Immature natural killer cell (primary cell): ENCODE results near the gene EVPL. TPM values are rescaled to one million over a fixed set of nuclear protein-coding genes. Genes with fewer than 3 reads are reported as not detected.
"Not testable (repeated sequence)": the region's sequence is repeated elsewhere in the genome, so short reads cannot be mapped to it uniquely, and the experiment has no call there.

Experiments used
- DNase-seq, 3 donors: peaks; one replicate each; pipeline ENCODE4 v3.0.0; 2022; ENCODE audit warnings: mixed read lengths in 1 of 3
- H3K27ac Mint-ChIP-seq, 6 donors: one replicate each; pipeline ENCODE4 v1.8.0; 2020; ENCODE audit warnings: mixed read lengths in 6 of 6, mild to moderate bottlenecking in 5 of 6, inconsistent platforms in 4 of 6, moderate library complexity in 3 of 6
- H3K27me3 Mint-ChIP-seq, 3 donors: one replicate each; pipeline ENCODE4 v1.8.0; 2020 to 2021; ENCODE audit warnings: low read depth in 3 of 3, mild to moderate bottlenecking in 3 of 3, mixed read lengths in 3 of 3, moderate library complexity in 3 of 3, inconsistent platforms in 1 of 3
- H3K36me3 Mint-ChIP-seq, 3 donors: one replicate each; pipeline ENCODE4 v1.8.0; 2020; ENCODE audit warnings: mixed read lengths in 3 of 3, inconsistent platforms in 2 of 3, mild to moderate bottlenecking in 2 of 3
- H3K4me1 Mint-ChIP-seq, 2 donors: one replicate each; pipeline ENCODE4 v1.8.0; 2020; ENCODE audit warnings: inconsistent platforms in 2 of 2, mild to moderate bottlenecking in 2 of 2, mixed read lengths in 2 of 2, moderate library complexity in 1 of 2
- H3K4me3 Mint-ChIP-seq, 5 donors: one replicate each; pipeline ENCODE4 v1.8.0; 2020; ENCODE audit warnings: mild to moderate bottlenecking in 5 of 5, mixed read lengths in 5 of 5, inconsistent platforms in 3 of 5, moderate library complexity in 3 of 5
- H3K9me3 Mint-ChIP-seq, 6 donors: one replicate each; pipeline ENCODE4 v1.8.0; 2020; ENCODE audit warnings: mild to moderate bottlenecking in 6 of 6, mixed read lengths in 6 of 6, inconsistent platforms in 4 of 6, moderate library complexity in 3 of 6
- polyA plus RNA-seq, 3 donors: library from polyadenylated mRNA; unstranded; fragments of 300-500 nt; fragmentation: Illumina TruSeq; gene quantifications; one replicate each; pipeline ENCODE4 v1.2.3, GENCODE V29; 2021

EVPL gene
- polyA plus RNA-seq, 3 donors from 2014 or later: not detected

- Mint-ChIP-seq H3K9me3 (no peaks in the 10 kb centered on the region), H3K4me3 (no peak overlapping the region), H3K36me3 (peaks cover 16 to 47% (median 36%) of the 10 kb centered on the region in 3 donors), H3K4me1 (no peaks in the 10 kb centered on the region), H3K27me3 (peaks cover 0 to 6% (median 3%) of the 10 kb centered on the region in 3 donors), H3K27ac (peak overlapping the region in 1 of 6 donors; percentile 45)
- no peak for DNase-seq
These were observed 26.4 kb upstream of the EVPL start for GRCh38 chr17:76053246-76054111.

GRCh38 chr17:76051561-76051960 is 24.5 kb upstream of the EVPL start:
- Mint-ChIP-seq H3K9me3 (no peaks in the 10 kb centered on the region), H3K27me3 (peaks cover 0 to 6% (median 3%) of the 10 kb centered on the region in 3 donors), H3K4me1 (no peaks in the 10 kb centered on the region), H3K27ac (no peak overlapping the region), H3K36me3 (peaks cover 12 to 43% (median 35%) of the 10 kb centered on the region in 3 donors), H3K4me3 (no peak overlapping the region)
- DNase-seq: no peak

GRCh38 chr17:76050538-76051467 is 23.7 kb upstream of the EVPL start:
- Mint-ChIP-seq H3K27ac (no peak overlapping the region), H3K9me3 (no peaks in the 10 kb centered on the region), H3K27me3 (peaks cover 0 to 5% (median 3%) of the 10 kb centered on the region in 3 donors), H3K4me1 (no peaks in the 10 kb centered on the region), H3K36me3 (peaks cover 14 to 38% (median 32%) of the 10 kb centered on the region in 3 donors), H3K4me3 (no peak overlapping the region)
- no peak for DNase-seq

- Mint-ChIP-seq H3K27ac (peak overlapping the region in 2 of 6 donors; percentile 15 to 51), H3K4me3 (no peak overlapping the region), H3K9me3 (no peaks in the 10 kb centered on the region), H3K36me3 (peaks cover 21 to 46% (median 39%) of the 10 kb centered on the region in 3 donors), H3K27me3 (peaks cover 0 to 5% (median 3%) of the 10 kb centered on the region in 3 donors), H3K4me1 (no peaks in the 10 kb centered on the region)
- no peak for DNase-seq
These were observed 22.9 kb upstream of the EVPL start for GRCh38 chr17:76049836-76050537.

GRCh38 chr17:76049239-76049638 is 22.1 kb upstream of the EVPL start:
- H3K4me1 Mint-ChIP-seq: no peaks in the 10 kb centered on the region
- peaks cover 0 to 5% (median 3%) of the 10 kb centered on the region in 3 donors for H3K27me3 Mint-ChIP-seq
- H3K4me3 Mint-ChIP-seq: no peak overlapping the region
- no peak for DNase-seq
- no peaks in the 10 kb centered on the region for H3K9me3 Mint-ChIP-seq
- H3K36me3 Mint-ChIP-seq: peaks cover 24 to 53% (median 43%) of the 10 kb centered on the region in 3 donors
- H3K27ac Mint-ChIP-seq: no peak overlapping the region

GRCh38 chr17:76048711-76049110 is 21.6 kb upstream of the EVPL start:
- H3K27me3 Mint-ChIP-seq: peaks cover 0 to 5% (median 3%) of the 10 kb centered on the region in 3 donors
- H3K9me3 Mint-ChIP-seq: no peaks in the 10 kb centered on the region
- DNase-seq: no peak
- H3K4me3 Mint-ChIP-seq: no peak overlapping the region
- peaks cover 29 to 53% (median 44%) of the 10 kb centered on the region in 3 donors for H3K36me3 Mint-ChIP-seq
- no peak overlapping the region for H3K27ac Mint-ChIP-seq
- H3K4me1 Mint-ChIP-seq: no peaks in the 10 kb centered on the region

- peaks cover 0 to 6% (median 5%) of the 10 kb centered on the region in 3 donors for H3K27me3 Mint-ChIP-seq
- H3K36me3 Mint-ChIP-seq: peaks cover 33 to 54% (median 47%) of the 10 kb centered on the region in 3 donors
- H3K4me1 Mint-ChIP-seq: no peaks in the 10 kb centered on the region
- H3K4me3 Mint-ChIP-seq: no peak overlapping the region
- no peaks in the 10 kb centered on the region for H3K9me3 Mint-ChIP-seq
- peak overlapping the region in 2 of 6 donors; percentile 16 to 57 for H3K27ac Mint-ChIP-seq
- no peak for DNase-seq
These were observed 21.0 kb upstream of the EVPL start for GRCh38 chr17:76048025-76048605.

GRCh38 chr17:76046064-76046463 is 19.0 kb upstream of the EVPL start:
- H3K36me3 Mint-ChIP-seq: peaks cover 33 to 55% (median 43%) of the 10 kb centered on the region in 3 donors
- H3K9me3 Mint-ChIP-seq: no peaks in the 10 kb centered on the region
- H3K4me1 Mint-ChIP-seq: no peaks in the 10 kb centered on the region
- DNase-seq: no peak
- no peak overlapping the region for H3K27ac Mint-ChIP-seq
- peaks cover 0 to 6% (median 5%) of the 10 kb centered on the region in 3 donors for H3K27me3 Mint-ChIP-seq
- no peak overlapping the region for H3K4me3 Mint-ChIP-seq

- not testable (repeated sequence) for H3K27ac Mint-ChIP-seq, H3K4me1 Mint-ChIP-seq, DNase-seq, H3K4me3 Mint-ChIP-seq, H3K9me3 Mint-ChIP-seq, H3K27me3 Mint-ChIP-seq
- peaks cover 33 to 56% (median 42%) of the 10 kb centered on the region in 3 donors for H3K36me3 Mint-ChIP-seq
These were observed 17.4 kb upstream of the EVPL start for GRCh38 chr17:76044475-76045007.

GRCh38 chr17:76042868-76043267 is 15.8 kb upstream of the EVPL start:
- not testable (repeated sequence) for H3K27ac Mint-ChIP-seq

GRCh38 chr17:76040376-76040775 is 13.3 kb upstream of the EVPL start:
- DNase-seq: no peak
- Mint-ChIP-seq H3K4me3 (no peak overlapping the region), H3K27ac (peak overlapping the region in 2 of 6 donors; percentile 31 to 69), H3K4me1 (no peaks in the 10 kb centered on the region), H3K27me3 (peaks cover 0 to 3% (median 2%) of the 10 kb centered on the region in 3 donors), H3K9me3 (no peaks in the 10 kb centered on the region), H3K36me3 (peaks cover 20 to 49% (median 39%) of the 10 kb centered on the region in 3 donors)

More at GRCh38 chr17:76042868-76043267, 15.8 kb upstream of the EVPL start:
- not testable (repeated sequence) for H3K27me3 Mint-ChIP-seq, H3K9me3 Mint-ChIP-seq, H3K4me3 Mint-ChIP-seq, DNase-seq, H3K4me1 Mint-ChIP-seq
- peaks cover 28 to 56% (median 48%) of the 10 kb centered on the region in 3 donors for H3K36me3 Mint-ChIP-seq

GRCh38 chr17:76039121-76039520 is 12.0 kb upstream of the EVPL start:
- Mint-ChIP-seq H3K4me1 (peaks cover 0 to 1% of the 10 kb centered on the region in 2 donors), H3K27me3 (peaks cover 0 to 3% (median 2%) of the 10 kb centered on the region in 3 donors), H3K36me3 (peaks cover 13 to 37% (median 30%) of the 10 kb centered on the region in 3 donors), H3K4me3 (no peak overlapping the region), H3K27ac (no peak overlapping the region), H3K9me3 (no peaks in the 10 kb centered on the region)
- no peak for DNase-seq
